Measurements from ENCODE around the gene CBX7.

- TF ChIP-seq CTCF (conservative IDR thresholded peaks at IDR 0.05; ENCODE audit: low read depth in 2 of 2): no peak
- TF ChIP-seq EZH2 (IDR thresholded peaks at IDR 0.05; ENCODE audit: low read depth, unreplicated experiment): no peak
- TF ChIP-seq POLR2AphosphoS5 (IDR thresholded peaks at IDR 0.05; ENCODE audit: low read depth): no peak
- TF ChIP-seq CREB1 (CRISPR knock-in tag; IDR thresholded peaks at IDR 0.05; ENCODE audit: low read depth): no peak
- no peak for TF ChIP-seq EZH2phosphoT487 (IDR thresholded peaks at IDR 0.05; ENCODE audit: unreplicated experiment)
- no peak for TF ChIP-seq REST (IDR thresholded peaks at IDR 0.05; ENCODE audit: unreplicated experiment)
- no peak for TF ChIP-seq STAT1 (IDR thresholded peaks at IDR 0.05; ENCODE audit: unreplicated experiment)
- TF ChIP-seq ETS1 (IDR thresholded peaks at IDR 0.05): no peak
- no peak for TF ChIP-seq ZNF331 (CRISPR knock-in tag; IDR thresholded peaks at IDR 0.05; ENCODE audit: low read depth)
- no peak for TF ChIP-seq JUNB (IDR thresholded peaks at IDR 0.05; ENCODE audit: unreplicated experiment)
- TF ChIP-seq NANOG (IDR thresholded peaks at IDR 0.05; ENCODE audit: borderline replicate concordance): no peak
- no peak for TF ChIP-seq ZNF114 (CRISPR knock-in tag; IDR thresholded peaks at IDR 0.05)
Measured at GRCh38 chr22:39166547-39166946, 14.1 kb upstream of the CBX7 start.

Data from GM23338 (cell line).